GM12801 (cell line): Measurements from ENCODE around the gene NEO1.

Experiments
- CTCF ChIP-seq: IDR thresholded peaks from one replicate; pipeline ENCODE4 v1.5.1; 2011; ENCODE audit warnings: control low read depth; ENCODE audit not compliant: insufficient read length; ENCODE audit errors: extremely low read depth

Gene NEO1

GRCh38 chr15:73349191-73349590, 296.9 kb downstream of the NEO1 start:
- no peak for TF ChIP-seq CTCF

DNA sequence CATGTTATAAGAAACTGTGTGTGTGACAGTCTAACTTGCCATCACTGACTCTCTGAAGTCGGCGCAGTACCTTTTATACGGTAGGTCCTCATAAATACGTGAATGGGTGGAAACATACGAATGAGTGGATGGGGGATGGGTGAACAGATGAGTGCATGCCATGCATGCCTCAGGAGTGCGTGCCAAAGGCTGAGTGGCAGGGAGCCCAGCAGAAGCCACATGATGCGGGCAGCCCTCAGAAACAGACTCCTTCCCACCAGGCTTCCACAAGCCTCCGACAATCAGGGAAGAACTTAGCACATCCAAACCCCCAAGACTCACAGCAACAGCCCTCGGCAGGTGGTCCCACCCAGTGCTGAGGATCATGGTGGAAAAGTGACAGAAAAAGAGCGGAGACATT, 299.8 kb downstream of the NEO1 start:
- no peak for TF ChIP-seq CTCF

GRCh38 chr15:73353734-73354133, 301.5 kb downstream of the NEO1 start:
- TF ChIP-seq CTCF, result no peak

GRCh38 chr15:73354241-73354640, 302.0 kb downstream of the NEO1 start:
- no peak for TF ChIP-seq CTCF
